NCI-H1105 treated with DMSO at 0.1 percent for 48 hours (cell line): ENCODE results near the gene CHPF.

ENCODE experiments used
- DNase-seq: peaks from one replicate; lab custom pipeline; 2025; lab: John Stamatoyannopoulos, UW

The CHPF gene

GRCh38 chr2:219496825-219497494 lies 46.6 kb downstream of the CHPF start:
- DNase-seq = no peak

DNA sequence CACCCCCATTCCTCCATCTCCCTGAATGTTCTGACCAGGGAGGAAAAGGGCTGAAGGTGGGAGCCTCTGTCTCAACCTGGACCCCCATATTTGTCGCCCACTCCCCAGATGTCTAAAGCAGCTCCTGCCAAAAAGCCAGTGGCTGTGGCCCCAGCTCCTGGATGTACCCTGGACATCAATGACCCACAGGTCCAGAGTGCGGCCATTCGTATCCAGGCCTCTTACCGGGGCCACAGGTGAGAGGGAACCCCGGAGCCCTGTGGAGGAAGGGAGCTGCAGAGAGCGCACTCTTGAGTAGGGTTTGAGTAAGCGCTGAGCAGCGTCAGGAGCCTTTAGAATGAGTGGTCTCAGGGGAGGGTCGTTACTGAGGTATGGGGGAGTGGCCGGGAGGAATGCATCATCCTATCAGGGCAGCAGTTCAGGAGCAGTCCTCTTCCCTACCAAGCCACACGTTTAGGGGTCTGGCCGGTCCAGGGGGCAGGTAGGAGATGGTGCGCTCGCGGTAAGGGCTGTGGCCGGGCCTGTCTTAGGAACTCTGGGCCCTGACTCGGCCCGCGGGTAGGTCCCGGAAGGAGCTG lies 47.3 kb downstream of the CHPF start:
- DNase-seq = no peak

DNA sequence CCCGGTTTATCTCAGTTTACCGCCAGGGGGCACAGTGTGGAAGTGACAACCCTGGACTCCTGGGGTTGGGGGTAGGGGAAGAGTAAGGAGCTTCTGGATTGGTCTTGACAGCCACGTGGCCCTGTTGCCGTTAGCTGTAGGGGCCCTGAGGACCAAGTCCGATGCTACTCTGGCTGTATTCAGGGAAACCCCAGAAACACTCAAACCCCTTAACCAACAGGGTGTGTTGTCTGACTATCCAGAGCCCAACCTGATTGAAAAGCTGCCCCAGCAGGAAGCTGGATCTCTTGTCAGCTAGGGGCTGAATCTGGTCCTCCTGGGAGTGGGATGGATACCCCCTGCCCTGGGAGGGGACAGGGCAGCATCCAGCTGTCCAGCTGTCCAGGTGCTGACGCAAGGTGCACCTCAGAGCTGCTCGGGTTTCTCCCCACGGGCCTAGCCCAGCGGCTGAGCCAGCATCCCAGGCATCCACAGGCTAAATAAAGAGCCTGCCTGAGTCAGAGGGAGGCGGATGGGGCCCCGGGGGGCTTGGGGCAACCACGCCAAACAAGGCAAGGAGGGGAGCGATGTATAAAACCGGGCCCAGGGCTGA lies 48.0 kb downstream of the CHPF start:
- DNase-seq = peak; percentile 51

DNA sequence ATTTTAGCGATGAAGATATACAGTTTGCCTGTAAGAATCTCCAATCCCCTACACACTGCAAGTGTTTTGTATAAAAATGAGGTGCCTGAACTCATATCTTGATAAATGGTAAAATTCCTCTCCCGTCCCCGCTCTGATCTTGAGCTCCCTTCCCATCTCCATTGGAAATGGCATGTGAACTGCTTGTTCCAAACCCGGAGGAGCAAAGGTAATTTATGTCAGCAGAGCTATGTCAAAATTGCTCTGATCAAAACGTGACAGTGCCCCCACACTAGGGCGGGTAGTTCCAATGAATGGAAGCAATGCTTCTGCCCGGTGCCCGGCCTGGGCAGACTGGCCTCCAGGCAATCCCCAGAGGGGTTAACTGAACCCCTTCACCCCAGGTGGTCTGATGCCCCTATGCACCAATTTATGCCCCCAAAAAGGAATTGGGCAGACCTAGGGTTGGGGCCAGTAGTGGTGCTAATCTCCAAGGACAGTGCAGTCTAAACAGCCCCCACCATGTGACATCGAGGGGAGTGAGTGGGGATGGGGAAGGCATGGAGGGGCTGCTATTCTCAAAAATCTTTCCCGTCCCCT lies 48.6 kb downstream of the CHPF start:
- no peak for DNase-seq

DNA sequence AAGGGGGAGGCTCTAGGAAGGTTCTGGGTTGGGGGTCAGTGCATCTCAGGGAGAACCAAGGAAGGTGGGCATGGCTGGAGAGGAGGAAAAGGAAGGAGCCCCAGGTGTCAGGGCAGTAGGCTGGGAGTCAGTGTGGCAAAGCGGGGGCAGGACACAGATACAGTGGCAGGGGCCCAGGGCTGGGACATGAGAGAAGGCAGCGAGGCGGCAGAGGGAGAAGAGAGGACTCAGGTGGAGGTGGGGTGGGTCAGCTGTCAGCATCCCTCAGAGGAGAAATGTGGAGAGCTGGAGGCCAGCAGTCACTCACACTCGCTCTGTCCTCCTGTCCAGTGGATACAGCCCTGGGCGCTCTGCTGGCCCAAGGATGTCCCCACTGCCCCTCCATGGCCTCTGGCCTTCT lies 50.5 kb downstream of the CHPF start:
- no peak for DNase-seq

GRCh38 chr2:219492575-219492974 lies 51.0 kb downstream of the CHPF start:
- DNase-seq = no peak

- DNase-seq = no peak
These were observed 52.2 kb downstream of the CHPF start for GRCh38 chr2:219491278-219491963.

DNA sequence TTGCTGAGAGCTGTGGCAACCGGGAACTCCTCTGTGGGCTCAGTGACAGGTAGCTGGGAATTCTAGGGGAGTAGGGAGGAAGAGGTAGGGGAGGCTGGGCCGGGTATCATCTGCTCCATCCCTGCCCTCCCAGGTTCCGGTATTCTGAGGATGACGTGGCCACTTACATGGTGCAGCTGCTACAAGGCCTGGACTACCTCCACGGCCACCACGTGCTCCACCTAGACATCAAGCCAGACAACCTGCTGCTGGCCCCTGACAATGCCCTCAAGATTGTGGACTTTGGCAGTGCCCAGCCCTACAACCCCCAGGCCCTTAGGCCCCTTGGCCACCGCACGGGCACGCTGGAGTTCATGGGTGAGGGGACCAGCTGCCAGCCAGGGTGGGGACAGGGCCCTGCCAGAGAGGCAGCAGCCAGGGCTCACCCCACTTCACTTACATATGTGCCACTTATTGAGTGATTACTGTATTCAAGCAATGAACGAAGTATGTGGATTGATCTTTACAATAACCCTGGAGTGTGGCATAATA lies 52.9 kb downstream of the CHPF start:
- DNase-seq = no peak

- no peak for DNase-seq
These were observed 53.4 kb downstream of the CHPF start for GRCh38 chr2:219490186-219490585.

DNA sequence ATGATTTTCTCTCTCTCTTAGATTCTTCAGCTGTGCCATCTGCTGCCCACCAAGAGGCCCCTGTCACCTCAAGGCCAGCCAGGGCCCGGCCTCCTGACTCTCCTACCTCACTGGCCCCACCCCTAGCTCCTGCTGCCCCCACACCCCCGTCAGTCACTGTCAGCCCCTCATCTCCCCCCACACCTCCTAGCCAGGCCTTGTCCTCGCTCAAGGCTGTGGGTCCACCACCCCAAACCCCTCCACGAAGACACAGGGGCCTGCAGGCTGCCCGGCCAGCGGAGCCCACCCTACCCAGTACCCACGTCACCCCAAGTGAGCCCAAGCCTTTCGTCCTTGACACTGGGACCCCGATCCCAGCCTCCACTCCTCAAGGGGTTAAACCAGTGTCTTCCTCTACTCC lies 54.3 kb downstream of the CHPF start:
- DNase-seq = no peak
